Posterior vena cava (tissue), 2 donors: Measurements from ENCODE around the gene ZDHHC9. TPM values are rescaled to one million over a fixed set of nuclear protein-coding genes. Genes with fewer than 3 reads are reported as not detected.

Experiments used
- DNase-seq: peaks from one replicate; pipeline ENCODE4 v3.0.0-alpha.2; 2020; ENCODE audit warnings: low spot score
- intact Hi-C, 2 donors: fragments of 100-400 bp; cut with DNase I; formaldehyde crosslinking; loops; one replicate each; pipeline versions ENCODE4 v1.14.1 to v1.14.2; 2022 to 2023
- total RNA-seq, 2 donors: library from RNA; stranded (reverse); fragmentation: NEBNext Ultra II Directional; extraction: Animal tissue kit (Norgen Biotek cat#: 25700); gene quantifications; one replicate each; pipeline ENCODE4 v1.2.1, GENCODE V29; 2021
- donor health status: DM: yes; HTN: yes; CAD: no.
- donor health status: DM: yes; HTN: yes; CAD: no.

The ZDHHC9 gene
- total RNA-seq, 2 donors from 2014 or later, result 23.0 to 23.7 TPM

DNA sequence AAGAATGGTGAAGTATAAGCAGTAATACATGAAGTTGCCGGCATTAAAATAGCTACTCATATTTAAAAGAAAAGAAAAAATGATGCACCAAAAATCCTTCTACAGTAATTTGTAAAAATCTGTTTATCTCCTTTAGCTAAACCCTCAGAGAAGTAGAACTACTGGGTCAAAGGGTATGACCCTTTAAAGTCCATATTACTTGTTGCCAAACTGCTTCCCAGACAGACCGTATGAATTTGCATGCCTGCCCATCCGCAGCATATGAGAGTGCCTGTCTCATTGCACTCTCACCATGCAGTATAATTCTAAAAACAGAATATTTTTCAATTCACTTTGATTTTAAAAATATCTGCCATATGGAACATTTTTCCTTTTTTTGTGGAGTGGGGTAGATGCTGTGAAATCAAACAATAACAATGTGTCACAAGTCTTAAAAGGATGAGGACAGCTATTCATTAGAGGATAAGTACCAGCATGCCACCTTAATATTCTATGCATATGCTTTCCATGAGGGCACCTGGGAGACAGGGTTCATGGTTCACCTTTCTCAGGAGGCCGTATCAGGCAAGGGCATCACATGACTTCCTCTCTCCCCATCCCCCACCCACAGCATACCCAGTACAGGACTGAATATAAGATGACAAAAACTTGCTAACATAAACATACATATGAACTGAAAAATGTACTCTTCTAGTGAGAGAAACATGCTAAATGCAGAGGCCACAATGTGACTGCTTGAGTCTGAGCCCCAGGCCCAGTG lies 17.8 kb downstream of the ZDHHC9 start:
- no peak for DNase-seq
- intact Hi-C loops, result loop anchor here (10.0 kb wide), 2 partner anchors 61 to 221 kb away; no protein-coding TSS in a partner anchor

DNA sequence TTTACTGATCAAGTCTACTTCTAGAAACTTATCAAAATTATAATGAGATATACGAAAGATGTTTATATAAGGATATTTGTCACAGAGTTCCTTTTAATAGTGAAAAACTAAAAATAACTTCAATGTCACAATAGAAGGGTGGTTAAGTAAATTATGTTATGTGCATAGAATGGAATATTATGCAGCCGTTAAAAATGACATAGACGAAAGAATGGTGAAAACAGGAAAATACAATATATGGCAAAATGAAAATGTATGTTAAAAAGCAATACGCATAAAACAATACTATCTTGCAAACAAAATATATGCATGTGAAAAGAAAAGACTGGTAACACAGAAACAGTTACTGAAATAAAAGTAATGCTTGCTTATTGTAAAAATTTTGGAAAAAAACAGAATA lies 19.1 kb downstream of the ZDHHC9 start:
- intact Hi-C loops, result loop anchor here (10.0 kb wide), 2 partner anchors 60 to 220 kb away; no protein-coding TSS in a partner anchor
- no peak for DNase-seq

DNA sequence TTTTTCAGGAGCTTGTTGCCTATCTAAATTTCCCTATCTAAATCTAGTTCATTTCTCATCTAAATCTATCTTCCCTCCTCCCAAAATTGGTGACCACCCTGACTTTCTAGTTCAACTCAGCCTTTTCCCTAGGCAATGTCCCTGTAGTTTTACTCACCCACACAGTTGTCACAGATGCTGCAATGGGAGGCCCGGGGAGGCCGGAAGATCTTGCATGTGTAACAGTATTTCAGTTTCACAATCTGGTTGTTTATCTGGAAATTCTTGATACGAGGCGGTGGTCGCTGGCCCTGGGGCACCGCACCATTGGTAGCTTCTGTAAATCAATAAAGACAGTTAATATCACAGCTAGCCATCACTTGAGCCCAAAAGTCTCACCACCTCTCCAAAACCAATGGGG lies 20.2 kb downstream of the ZDHHC9 start:
- intact Hi-C loops, result loop anchor here (10.0 kb wide), 2 partner anchors 59 to 219 kb away; no protein-coding TSS in a partner anchor
- DNase-seq, result no peak

DNA sequence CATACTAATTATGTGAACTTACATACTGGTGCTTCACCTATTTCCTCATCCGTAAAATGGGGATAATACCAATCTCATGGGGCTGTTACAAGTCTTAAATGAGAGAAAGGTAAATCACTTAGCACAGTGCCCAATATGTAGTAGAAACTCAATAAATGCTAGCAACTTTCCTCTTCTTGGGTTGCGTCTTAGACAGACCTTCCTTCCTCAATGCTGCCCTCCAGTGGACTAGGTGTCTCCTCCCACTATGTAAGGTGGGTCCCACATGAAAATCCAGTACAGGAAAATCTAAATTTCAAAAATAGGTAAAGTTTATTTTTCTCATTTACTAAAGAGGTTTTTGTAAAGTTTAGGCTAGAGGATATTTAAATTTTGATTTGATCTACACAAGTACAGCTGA lies 20.6 kb downstream of the ZDHHC9 start:
- intact Hi-C loops, result loop anchor here (10.0 kb wide), 2 partner anchors 58 to 218 kb away; no protein-coding TSS in a partner anchor
- DNase-seq, result no peak

DNA sequence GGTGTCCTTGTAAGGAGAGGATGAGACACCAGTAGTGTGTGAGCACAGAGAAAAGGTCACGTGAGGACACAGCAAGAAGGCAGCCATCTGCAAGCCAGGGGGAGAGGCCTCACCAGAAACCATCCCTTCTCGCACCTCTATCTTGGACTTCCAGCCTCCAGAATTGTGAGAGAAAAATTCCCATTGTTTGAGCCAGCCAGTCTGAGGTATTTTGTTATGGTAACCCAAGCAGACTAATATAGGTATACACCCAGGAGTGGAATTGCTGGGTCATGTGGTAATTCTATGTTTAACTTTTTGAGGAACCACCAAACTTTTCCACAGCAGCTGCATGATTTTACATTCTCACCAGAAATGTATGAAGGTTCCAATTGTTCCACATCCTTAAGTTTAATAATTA lies 25.6 kb downstream of the ZDHHC9 start:
- DNase-seq, result no peak
- intact Hi-C loops, result no loop called here

DNA sequence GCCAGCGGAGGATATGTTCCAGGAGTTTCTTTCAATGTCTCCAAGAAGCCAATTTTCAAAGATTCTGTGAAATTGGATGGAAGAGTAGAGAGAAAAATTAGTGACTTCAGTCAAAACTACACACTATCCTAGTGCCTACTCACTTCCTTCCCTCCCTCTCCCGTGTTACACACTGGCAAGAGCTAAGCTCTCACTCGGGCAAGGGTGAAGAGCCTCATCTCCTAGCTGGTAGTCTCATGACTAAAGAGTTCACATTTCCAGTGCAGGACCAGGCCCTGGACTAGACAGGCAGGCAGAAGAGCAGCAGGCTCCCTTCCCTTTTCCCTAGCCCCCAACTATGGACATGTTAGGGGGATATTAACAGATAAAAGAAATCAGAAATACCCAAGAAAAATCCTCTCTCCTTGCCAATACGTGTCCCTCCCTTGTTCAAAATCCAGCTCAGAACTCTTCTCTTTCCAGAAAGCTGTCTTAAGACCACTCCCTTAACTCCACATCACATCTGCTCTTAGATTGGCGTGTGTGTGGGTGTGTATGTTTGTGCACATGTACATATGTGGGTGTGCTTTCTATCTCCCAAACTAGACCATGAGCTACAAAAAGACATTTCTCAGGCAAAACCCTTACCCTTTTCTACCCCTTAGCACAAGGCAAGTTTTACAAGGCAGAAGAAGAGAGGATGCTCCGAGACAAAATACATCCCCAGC lies 29.9 kb downstream of the ZDHHC9 start:
- DNase-seq, result no peak
- intact Hi-C loops, result no loop called here

- no peak for DNase-seq
- intact Hi-C loops, result no loop called here
Observed at GRCh38 chrX:129808829-129809796, 34.6 kb downstream of the ZDHHC9 start.

DNA sequence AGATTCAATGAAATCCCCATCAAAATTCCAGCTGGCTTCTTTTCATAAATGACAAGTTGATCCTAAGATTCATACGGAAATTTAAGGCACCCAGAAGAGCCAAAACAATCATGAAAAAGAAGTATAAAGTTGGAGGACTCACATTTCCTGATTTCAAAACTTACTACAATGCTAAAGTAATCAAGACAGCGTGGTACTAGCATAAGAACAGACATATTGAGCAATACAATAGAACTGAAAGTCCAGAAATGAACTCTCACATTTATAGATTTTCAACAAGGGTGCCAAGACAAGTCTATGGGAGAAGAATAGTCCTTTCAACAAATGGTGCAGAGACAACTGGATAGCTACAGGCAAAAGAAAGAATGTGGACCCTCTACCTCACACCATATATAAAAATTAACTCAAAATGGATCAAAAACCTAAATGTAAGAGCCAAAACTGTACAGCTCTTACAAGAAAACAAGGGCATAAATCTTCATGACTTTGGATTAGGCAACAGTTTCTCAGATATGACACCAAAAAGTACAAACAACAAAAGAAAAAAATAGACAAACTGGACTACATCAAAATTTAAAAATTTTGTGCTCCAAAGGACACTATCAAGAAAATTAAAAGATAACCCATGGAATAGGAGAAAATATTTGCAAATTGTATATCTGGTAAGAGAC lies 35.4 kb downstream of the ZDHHC9 start:
- DNase-seq, result no peak
- intact Hi-C loops, result no loop called here

GRCh38 chrX:129804806-129805205 lies 38.9 kb downstream of the ZDHHC9 start:
- intact Hi-C loops, result no loop called here
- no peak for DNase-seq

DNA sequence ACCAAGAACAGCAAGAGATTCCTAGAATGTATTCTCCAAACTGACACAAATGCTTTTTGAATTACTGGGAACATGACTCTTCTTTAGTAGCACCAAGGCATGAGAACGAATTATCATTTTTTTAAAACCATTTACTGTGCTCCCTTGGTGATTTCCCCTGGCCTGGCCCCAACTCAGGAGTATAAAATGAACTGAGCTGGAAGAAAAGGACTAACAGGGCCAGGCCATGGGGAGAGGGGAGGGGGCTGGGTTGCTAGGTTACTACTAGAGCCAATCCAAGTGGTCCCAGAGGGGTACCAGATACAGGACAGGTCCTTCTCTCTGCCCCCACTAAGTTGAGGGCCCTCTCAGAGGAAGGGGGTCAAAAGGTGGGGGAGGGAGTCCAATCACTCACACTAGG lies 40.8 kb downstream of the ZDHHC9 start:
- no peak for DNase-seq
- intact Hi-C loops, result no loop called here

DNA sequence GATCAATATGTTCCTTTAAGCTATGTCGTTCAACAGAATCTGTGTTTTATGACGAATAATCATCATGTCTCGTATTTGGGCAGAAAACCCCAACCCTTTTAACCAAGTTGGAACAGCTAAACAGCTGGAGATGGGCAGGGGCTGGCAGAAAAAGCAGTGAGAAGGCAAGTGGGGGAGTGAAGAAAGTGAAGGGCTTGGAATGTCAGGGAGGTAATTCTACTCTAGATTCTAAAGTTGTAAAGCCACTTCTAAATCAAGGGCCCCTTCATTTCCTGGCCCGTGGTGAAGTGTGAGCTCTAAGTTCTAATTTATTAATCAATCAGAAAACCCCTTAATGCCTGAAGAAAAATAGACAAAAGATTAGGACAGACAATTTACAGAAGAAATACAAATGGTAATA lies 43.5 kb downstream of the ZDHHC9 start:
- no peak for DNase-seq
- intact Hi-C loops, result no loop called here

GRCh38 chrX:129798888-129799287 lies 44.8 kb downstream of the ZDHHC9 start:
- DNase-seq, result no peak
- intact Hi-C loops, result no loop called here

DNA sequence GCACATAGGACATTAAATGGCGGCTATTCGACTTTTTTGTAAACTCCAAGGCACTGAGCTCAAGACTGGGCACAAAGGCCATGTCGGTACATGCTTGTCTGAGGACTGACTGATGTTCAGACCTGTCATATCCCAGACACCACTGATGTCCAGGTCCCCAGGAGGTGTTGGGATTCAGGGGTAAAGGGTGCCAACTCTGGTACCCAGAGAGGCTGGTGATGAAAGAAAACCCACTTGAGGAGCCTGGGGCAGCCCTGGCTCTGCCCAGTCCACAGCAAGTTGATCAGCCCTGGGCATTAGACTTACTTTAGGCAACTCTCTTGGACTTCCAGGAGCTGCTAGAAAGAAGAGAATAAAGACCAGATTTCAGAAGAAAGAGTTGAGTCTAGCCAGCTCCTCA lies 45.2 kb downstream of the ZDHHC9 start:
- intact Hi-C loops, result no loop called here

GRCh38 chrX:129797251-129797906 lies 46.3 kb downstream of the ZDHHC9 start:
- intact Hi-C loops, result no loop called here

More for the DNA sequence above, 45.2 kb downstream of the ZDHHC9 start:
- DNase-seq, result no peak

DNA sequence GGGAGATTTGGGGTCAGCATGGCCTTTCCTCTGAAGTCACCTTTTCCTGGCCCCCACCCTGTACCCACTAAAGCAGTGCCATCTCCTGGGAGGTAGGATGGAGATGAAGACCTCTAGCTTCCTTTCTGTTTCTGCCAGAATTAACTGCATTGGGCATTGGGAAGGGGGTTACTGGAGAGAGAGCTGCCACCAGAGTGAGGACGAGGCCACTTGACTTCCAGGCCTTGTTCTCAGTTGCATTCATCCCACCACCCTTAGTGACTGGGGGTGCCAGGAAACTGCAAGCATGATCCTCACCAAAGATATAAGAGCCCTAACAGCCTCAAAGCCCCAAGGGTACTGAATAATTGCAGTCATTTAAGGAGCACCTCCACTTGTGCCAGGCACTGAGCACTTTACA lies 48.1 kb downstream of the ZDHHC9 start:
- intact Hi-C loops, result no loop called here

More at GRCh38 chrX:129797251-129797906, 46.3 kb downstream of the ZDHHC9 start:
- DNase-seq, result no peak

DNA sequence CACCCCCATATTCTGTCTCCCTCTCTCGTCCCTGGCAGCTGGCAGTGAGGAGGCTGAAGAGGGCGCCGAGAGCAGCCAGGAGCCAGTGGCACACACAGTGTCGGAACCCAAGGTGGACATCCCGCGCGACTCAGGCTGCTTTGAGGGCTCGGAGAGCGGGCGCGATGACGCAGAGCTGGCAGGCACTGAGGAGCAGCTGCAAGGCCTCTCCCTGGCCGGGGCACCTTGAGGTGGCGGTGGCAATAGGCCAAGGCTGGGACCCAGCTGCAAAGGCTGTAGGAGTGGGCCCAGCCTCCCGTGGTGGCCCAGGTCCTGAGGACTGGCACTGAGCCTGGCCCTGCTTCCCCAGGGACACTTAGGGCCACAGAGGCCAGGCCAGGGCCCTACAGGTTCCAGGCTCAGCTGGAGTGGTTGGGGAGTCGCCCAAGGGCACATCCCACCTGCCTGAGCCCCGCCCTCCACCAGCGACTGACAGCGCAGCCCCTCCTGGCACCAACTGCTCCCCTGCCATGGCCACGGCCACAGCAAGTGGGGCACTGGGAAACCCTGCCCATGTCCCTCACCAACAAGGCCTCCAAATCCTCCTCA lies 50.0 kb downstream of the ZDHHC9 start:
- no peak for DNase-seq
- intact Hi-C loops, result no loop called here

More for the DNA sequence above, 48.1 kb downstream of the ZDHHC9 start:
- no peak for DNase-seq

DNA sequence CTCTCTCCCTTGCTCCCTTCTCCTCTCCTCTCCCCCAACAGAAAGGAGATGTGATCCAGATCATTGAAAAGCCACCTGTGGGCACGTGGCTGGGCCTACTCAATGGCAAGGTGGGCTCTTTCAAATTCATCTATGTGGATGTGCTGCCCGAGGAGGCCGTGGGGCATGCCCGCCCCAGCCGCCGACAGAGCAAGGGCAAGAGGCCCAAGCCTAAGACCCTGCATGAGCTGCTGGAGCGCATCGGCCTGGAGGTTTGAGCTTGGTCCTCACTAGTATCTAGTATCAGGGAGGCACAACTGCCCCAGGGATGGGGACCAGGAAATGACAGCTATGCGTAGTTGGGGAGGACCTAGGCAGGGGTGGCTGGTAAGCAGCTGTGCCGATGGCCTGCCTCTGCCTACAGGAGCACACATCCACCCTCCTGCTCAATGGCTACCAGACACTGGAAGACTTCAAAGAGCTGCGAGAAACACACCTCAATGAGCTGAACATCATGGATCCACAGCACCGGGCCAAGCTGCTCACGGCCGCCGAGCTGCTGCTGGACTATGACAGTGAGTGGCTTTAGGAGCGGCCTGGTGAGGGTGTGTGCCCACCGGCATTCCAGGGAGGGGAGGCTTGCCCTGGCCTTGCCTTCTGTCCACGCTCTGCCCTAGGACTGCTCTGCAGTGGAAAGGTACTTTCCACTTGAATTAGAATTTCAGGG lies 50.9 kb downstream of the ZDHHC9 start:
- intact Hi-C loops, result no loop called here

More for the DNA sequence above, 50.9 kb downstream of the ZDHHC9 start:
- DNase-seq, result no peak
